ENCODE measurements around the gene MICAL3.

GRCh38 chr22:18070041-18070440 lies 45.7 kb upstream of the MICAL3 start:
- TF ChIP-seq, protein P1, sequence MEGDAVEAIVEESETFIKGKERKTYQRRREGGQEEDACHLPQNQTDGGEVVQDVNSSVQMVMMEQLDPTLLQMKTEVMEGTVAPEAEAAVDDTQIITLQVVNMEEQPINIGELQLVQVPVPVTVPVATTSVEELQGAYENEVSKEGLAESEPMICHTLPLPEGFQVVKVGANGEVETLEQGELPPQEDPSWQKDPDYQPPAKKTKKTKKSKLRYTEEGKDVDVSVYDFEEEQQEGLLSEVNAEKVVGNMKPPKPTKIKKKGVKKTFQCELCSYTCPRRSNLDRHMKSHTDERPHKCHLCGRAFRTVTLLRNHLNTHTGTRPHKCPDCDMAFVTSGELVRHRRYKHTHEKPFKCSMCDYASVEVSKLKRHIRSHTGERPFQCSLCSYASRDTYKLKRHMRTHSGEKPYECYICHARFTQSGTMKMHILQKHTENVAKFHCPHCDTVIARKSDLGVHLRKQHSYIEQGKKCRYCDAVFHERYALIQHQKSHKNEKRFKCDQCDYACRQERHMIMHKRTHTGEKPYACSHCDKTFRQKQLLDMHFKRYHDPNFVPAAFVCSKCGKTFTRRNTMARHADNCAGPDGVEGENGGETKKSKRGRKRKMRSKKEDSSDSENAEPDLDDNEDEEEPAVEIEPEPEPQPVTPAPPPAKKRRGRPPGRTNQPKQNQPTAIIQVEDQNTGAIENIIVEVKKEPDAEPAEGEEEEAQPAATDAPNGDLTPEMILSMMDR (IDR thresholded peaks at IDR 0.05; ENCODE audit: insufficient read depth, low read length) = no peak
- TF ChIP-seq GABPA (IDR thresholded peaks at IDR 0.05; ENCODE audit: low read depth) (no peak), POLR2AphosphoS5 (IDR thresholded peaks at IDR 0.05; ENCODE audit: low read depth) (no peak)
